Measurements from ENCODE around the gene EHBP1L1. TPM values are rescaled to one million over a fixed set of nuclear protein-coding genes. Genes with fewer than 3 reads are reported as not detected.

EHBP1L1 gene
- polyA plus RNA-seq, 2 of the 4 experiments (the other 2 are of a cell fraction): 11.6 to 43.8 TPM

DNA sequence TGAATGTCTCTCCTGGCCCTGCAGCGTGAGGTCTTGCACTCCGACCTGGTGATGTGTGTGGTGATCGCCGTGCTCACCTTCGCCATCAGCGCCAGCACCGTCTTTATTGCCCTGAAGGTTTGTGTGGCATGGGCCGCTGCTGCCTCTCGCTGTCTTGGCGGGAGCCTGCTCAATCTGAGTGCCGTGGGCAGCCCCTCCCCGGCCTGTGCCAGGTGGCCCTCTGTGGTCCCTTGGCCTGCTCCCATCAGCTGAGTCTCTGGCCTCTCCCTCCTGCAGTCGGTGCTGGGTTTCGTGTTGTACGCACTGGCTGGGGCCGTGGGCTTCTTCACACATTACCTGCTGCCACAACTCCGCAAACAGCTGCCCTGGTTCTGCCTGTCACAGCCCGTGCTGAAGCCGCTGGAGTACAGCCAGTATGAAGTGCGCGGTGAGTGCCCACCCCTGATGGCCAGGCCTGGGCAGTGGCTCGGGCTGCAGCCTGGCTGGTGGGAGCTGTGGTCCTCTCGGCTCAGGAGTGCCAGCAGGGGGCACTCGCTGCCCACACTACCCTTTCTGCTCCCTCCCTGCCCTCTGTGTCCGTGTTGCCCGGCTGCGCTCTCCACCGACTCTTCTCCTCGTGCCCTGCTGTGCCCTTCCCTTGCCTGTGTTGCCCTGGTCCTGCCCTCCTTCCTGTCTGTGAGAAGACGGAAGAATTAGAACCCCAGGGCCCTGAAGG is 49.9 kb downstream of the EHBP1L1 start:
- Histone ChIP-seq H3K9me3 (no peaks in the 10 kb centered on the region), H3K4me1 (no peaks in the 10 kb centered on the region), H3K4me2 (no peak overlapping the region), H3K4me3 (no peak overlapping the region), H3K27ac (no peak overlapping the region)
- TF ChIP-seq, protein P1, sequence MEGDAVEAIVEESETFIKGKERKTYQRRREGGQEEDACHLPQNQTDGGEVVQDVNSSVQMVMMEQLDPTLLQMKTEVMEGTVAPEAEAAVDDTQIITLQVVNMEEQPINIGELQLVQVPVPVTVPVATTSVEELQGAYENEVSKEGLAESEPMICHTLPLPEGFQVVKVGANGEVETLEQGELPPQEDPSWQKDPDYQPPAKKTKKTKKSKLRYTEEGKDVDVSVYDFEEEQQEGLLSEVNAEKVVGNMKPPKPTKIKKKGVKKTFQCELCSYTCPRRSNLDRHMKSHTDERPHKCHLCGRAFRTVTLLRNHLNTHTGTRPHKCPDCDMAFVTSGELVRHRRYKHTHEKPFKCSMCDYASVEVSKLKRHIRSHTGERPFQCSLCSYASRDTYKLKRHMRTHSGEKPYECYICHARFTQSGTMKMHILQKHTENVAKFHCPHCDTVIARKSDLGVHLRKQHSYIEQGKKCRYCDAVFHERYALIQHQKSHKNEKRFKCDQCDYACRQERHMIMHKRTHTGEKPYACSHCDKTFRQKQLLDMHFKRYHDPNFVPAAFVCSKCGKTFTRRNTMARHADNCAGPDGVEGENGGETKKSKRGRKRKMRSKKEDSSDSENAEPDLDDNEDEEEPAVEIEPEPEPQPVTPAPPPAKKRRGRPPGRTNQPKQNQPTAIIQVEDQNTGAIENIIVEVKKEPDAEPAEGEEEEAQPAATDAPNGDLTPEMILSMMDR (IDR thresholded peaks at IDR 0.05): peak; percentile 62
- no peak for TF ChIP-seq MYC (IDR thresholded peaks at IDR 0.05; ENCODE audit: borderline replicate concordance, low read length)
- no peak for TF ChIP-seq EP300 (IDR thresholded peaks at IDR 0.05)
- TF ChIP-seq RAD21 (conservative IDR thresholded peaks at IDR 0.05 in 1 of 2, IDR thresholded peaks at IDR 0.05 in 1 of 2): peak; percentile 65 to 68
- TF ChIP-seq KDM5A (IDR thresholded peaks at IDR 0.05): no peak
- TF ChIP-seq SMC3 (IDR thresholded peaks at IDR 0.05): peak; percentile 35; the same call in 2 of the 3 replicates
- FAIRE-seq (no peak), DNase-seq (ENCODE audit: low read depth in 1 of 2, low spot score in 1 of 2) (peak; percentile 61 to 69), ATAC-seq (peak; percentile 82 to 92)
- WGBS (ENCODE audit: missing lambda C conversion rate): 70% methylated on average over 30 of the region's 30 CpGs
- ChIA-PET CTCF (interaction anchor here (0.7 to 5.5 kb wide), 30 partner anchors 9 to 686 kb away, joined by 3 to 54 read pairs (median 4); partner anchors contain the start of genes AP5B1, KAT5, PCNX3 and SIPA1), POLR2A (interaction anchor here (0.7 kb wide), 1 partner anchor 12 kb away, joined by 3 read pairs; the partner anchor contains the start of gene SIPA1)

GRCh38 chr11:65627202-65627601 is 51.3 kb downstream of the EHBP1L1 start:
- no peak for ATAC-seq
- Histone ChIP-seq H3K4me2 (no peak overlapping the region), H3K4me1 (no peaks in the 10 kb centered on the region), H3K27ac (no peak overlapping the region), H3K4me3 (no peak overlapping the region), H3K9me3 (no peaks in the 10 kb centered on the region)
- TF ChIP-seq EHF (CRISPR knock-in tag; IDR thresholded peaks at IDR 0.05) (no peak), HOXB5 (CRISPR knock-in tag; IDR thresholded peaks at IDR 0.05) (no peak), REST (IDR thresholded peaks at IDR 0.05) (no peak), POLR2AphosphoS2 (conservative IDR thresholded peaks at IDR 0.05; ENCODE audit: low read length) (no peak), PHF8 (IDR thresholded peaks at IDR 0.05; ENCODE audit: borderline replicate concordance, low read depth) (no peak), HEYL (CRISPR knock-in tag; IDR thresholded peaks at IDR 0.05) (no peak), SREBF2 (IDR thresholded peaks at IDR 0.05) (no peak), NR3C1 (IDR thresholded peaks at IDR 0.05) (no peak), CEBPB (IDR thresholded peaks at IDR 0.05) (no peak), JUNB (IDR thresholded peaks at IDR 0.05) (no peak)
- TF ChIP-seq, protein P1 (IDR thresholded peaks at IDR 0.05): no peak
- 97% methylated on average over 12 of the region's 13 CpGs for WGBS (ENCODE audit: missing lambda C conversion rate)
- POLR2A ChIA-PET: no interaction called here
- DNase-seq (ENCODE audit: low read depth in 1 of 2, low spot score in 1 of 2): no peak
- no peak for FAIRE-seq
- CTCF ChIA-PET: interaction anchor here (1.0 to 5.5 kb wide), 16 partner anchors 10 to 684 kb away, joined by 3 to 54 read pairs (median 7); partner anchors contain the start of genes KAT5, KCNK7 and SIPA1

Measured in A549 (cell line).